SK-N-SH (cell line): ENCODE measurements around the gene ZYG11A. TPM values are rescaled to one million over a fixed set of nuclear protein-coding genes. Genes with fewer than 3 reads are reported as not detected.

Source experiments
- CTCF ChIA-PET: fragments of 300-600, 350-600 bp; formaldehyde crosslinking; extraction: SDS; loops from one replicate; lab custom pipeline; 2021; lab: Yijun Ruan, JAX
- POLR2A ChIA-PET: fragments of 350-600 bp; sonication (Branson Sonifier 250); formaldehyde crosslinking; extraction: SDS; loops from one replicate; lab custom pipeline; 2020; ENCODE audit warnings: antibody characterized with exemption, inconsistent platforms; lab: Yijun Ruan, JAX
- DNase-seq: peaks from one replicate; pipeline ENCODE4 v3.0.0; 2012
- H2AFZ ChIP-seq: fragments of 200-600 bp; sonication (generic); 2 replicates; pipeline ENCODE4 v1.8.1; 2016; ENCODE audit warnings: antibody characterized with exemption, mild to moderate bottlenecking, low read depth
- H3F3A ChIP-seq: fragments of 200-600 bp; sonication (generic); replicated peaks from 2 replicates; pipeline ENCODE3; 2016; ENCODE audit warnings: antibody characterized with exemption, mild to moderate bottlenecking; ENCODE audit not compliant: insufficient read depth
- H3K27ac ChIP-seq, 2 experiments: fragments of 200-500 bp in 1 of 2; fragments of 200-600 bp in 1 of 2; sonication (Bioruptor generic) in 1 of 2; sonication (generic), shearing (Covaris generic) in 1 of 2; 2 replicates each; pipeline versions ENCODE4 v1.5.1 to v1.6.1; 2014 to 2016; ENCODE audit warnings: low read depth in 2 of 2, inconsistent platforms in 1 of 2, low read length in 1 of 2, mild to moderate bottlenecking in 1 of 2, mixed read lengths in 1 of 2
- H3K27me3 ChIP-seq: fragments of 200-600 bp; sonication (generic), shearing (Covaris generic); 2 replicates; pipeline ENCODE4 v1.6.1; 2016; ENCODE audit warnings: mixed run types; ENCODE audit not compliant: insufficient read depth
- H3K36me3 ChIP-seq, 2 experiments: fragments of 200-500 bp in 1 of 2; fragments of 200-600 bp in 1 of 2; sonication (Bioruptor generic) in 1 of 2; sonication (generic) in 1 of 2; replicated peaks in 1 of 2; 2 replicates each; pipeline versions ENCODE3 to v1.5.1; 2014 to 2016; ENCODE audit warnings: low read length in 1 of 2, mild to moderate bottlenecking in 1 of 2; ENCODE audit not compliant: insufficient read depth in 2 of 2, control insufficient read depth in 1 of 2
- H3K4me1 ChIP-seq, 2 experiments: fragments of 200-500 bp in 1 of 2; fragments of 200-600 bp in 1 of 2; sonication (Bioruptor generic) in 1 of 2; sonication (generic), shearing (Covaris generic) in 1 of 2; 2 replicates each; pipeline versions ENCODE4 v1.5.1 to v1.6.1; 2014 to 2016; ENCODE audit warnings: low read depth in 1 of 2, low read length in 1 of 2, mixed run types in 1 of 2; ENCODE audit not compliant: insufficient read depth in 2 of 2, control insufficient read depth in 1 of 2
- H3K4me2 ChIP-seq: fragments of 200-600 bp; sonication (generic), shearing (Covaris generic); 2 replicates; pipeline ENCODE4 v1.6.1; 2017; ENCODE audit warnings: mixed run types
- H3K4me3 ChIP-seq, 2 experiments: fragments of 200-500 bp in 1 of 2; fragments of 200-600 bp in 1 of 2; sonication (Bioruptor generic) in 1 of 2; sonication (generic), shearing (Covaris generic) in 1 of 2; 2 replicates each; pipeline versions ENCODE4 v1.5.1 to v1.8.1; 2014 to 2016; ENCODE audit warnings: low read depth in 2 of 2, inconsistent platforms in 1 of 2, low read length in 1 of 2, mild to moderate bottlenecking in 1 of 2, mixed read lengths in 1 of 2, moderate library complexity in 1 of 2
- H3K79me2 ChIP-seq: fragments of 200-600 bp; sonication (generic); 2 replicates; pipeline ENCODE4 v1.8.1; 2017; ENCODE audit warnings: mild to moderate bottlenecking; ENCODE audit not compliant: insufficient read depth
- H3K9ac ChIP-seq: fragments of 200-600 bp; sonication (generic); 2 replicates; pipeline ENCODE4 v1.6.1; 2017; ENCODE audit warnings: mixed run types
- H3K9me2 ChIP-seq: fragments of 200-600 bp; sonication (generic); 2 replicates; pipeline ENCODE4 v1.6.1; 2017; ENCODE audit warnings: mixed run types
- H3K9me3 ChIP-seq: fragments of 200-600 bp; sonication (generic); 2 replicates; pipeline ENCODE4 v1.6.1; 2017; ENCODE audit warnings: mixed run types, mild to moderate bottlenecking, moderate library complexity
- H4K20me1 ChIP-seq: fragments of 200-600 bp; sonication (generic); 2 replicates; pipeline ENCODE4 v1.6.1; 2017; ENCODE audit warnings: mild to moderate bottlenecking, mixed run types; ENCODE audit not compliant: insufficient read depth
- ELF1 ChIP-seq: IDR thresholded peaks from 2 replicates; pipeline ENCODE4 v1.4.0; 2012
- FOSL2 ChIP-seq: IDR thresholded peaks from 2 replicates; pipeline ENCODE4 v1.4.0; 2012; ENCODE audit warnings: low read depth, mild to moderate bottlenecking, moderate library complexity, borderline replicate concordance
- FOXM1 ChIP-seq: IDR thresholded peaks from 2 replicates; pipeline ENCODE4 v1.4.0; 2012; ENCODE audit warnings: low read depth, mild to moderate bottlenecking
- MEF2A ChIP-seq: IDR thresholded peaks from 2 replicates; pipeline ENCODE4 v1.4.0; 2012; ENCODE audit warnings: low read depth, borderline replicate concordance
- MXI1 ChIP-seq: IDR thresholded peaks from 2 replicates; pipeline ENCODE4 v1.6.1; 2012; ENCODE audit warnings: mild to moderate bottlenecking, low read depth, low read length, improper control_type of control experiment
- NFIC ChIP-seq: IDR thresholded peaks from 2 replicates; pipeline ENCODE4 v1.4.0; 2012; ENCODE audit warnings: borderline replicate concordance
- NRF1 ChIP-seq: IDR thresholded peaks from 2 replicates; pipeline ENCODE4 v1.6.1; 2012; ENCODE audit warnings: low read depth, mild to moderate bottlenecking, low read length
- POLR2AphosphoS5 ChIP-seq: IDR thresholded peaks from 2 replicates; pipeline ENCODE4 v1.6.1; 2012; ENCODE audit warnings: low read depth, low read length
- RAD21 ChIP-seq: IDR thresholded peaks from 2 replicates; pipeline ENCODE4 v1.6.1; 2012; ENCODE audit warnings: mild to moderate bottlenecking, low read length
- RCOR1 ChIP-seq: fragments of 150-350 bp; IDR thresholded peaks from 2 replicates; pipeline ENCODE4 v1.6.1; 2017; ENCODE audit warnings: antibody characterized with exemption, low read length
- RFX5 ChIP-seq: IDR thresholded peaks from 2 replicates; pipeline ENCODE4 v1.6.1; 2012; ENCODE audit warnings: mild to moderate bottlenecking, improper control_type of control experiment, low read length
- TAF1 ChIP-seq: IDR thresholded peaks from 2 replicates; pipeline ENCODE4 v1.6.1; 2012; ENCODE audit warnings: low read depth, mild to moderate bottlenecking, low read length, moderate library complexity, borderline replicate concordance
- TEAD4 ChIP-seq: IDR thresholded peaks from 2 replicates; pipeline ENCODE4 v1.4.0; 2012; ENCODE audit warnings: mild to moderate bottlenecking, borderline replicate concordance; ENCODE audit not compliant: insufficient read depth
- WGBS: methylation state at CpG from one replicate; pipeline ENCODE4 v1.1.6; 2017; ENCODE audit warnings: low lambda C conversion rate; 5-methylcytosine and 5-hydroxymethylcytosine counted together
- polyA plus RNA-seq, 3 experiments: library from polyadenylated mRNA; depleted of rRNA; stranded (reverse); fragments of >200 nt; gene quantifications; 2 replicates each; pipeline ENCODE4 v1.2.3, GENCODE V29; 2012
- TF ChIP-seq, protein P1 (sequence below): fragments of 150-350 bp; IDR thresholded peaks from 2 replicates; pipeline ENCODE4 v1.6.1; 2017; ENCODE audit warnings: antibody characterized with exemption, low read length, low read depth, borderline replicate concordance
- TF ChIP-seq, protein P2 (sequence below): IDR thresholded peaks from 2 replicates; pipeline ENCODE4 v1.4.0; 2012; ENCODE audit warnings: low read depth, borderline replicate concordance
- TF ChIP-seq, protein P3 (sequence below): IDR thresholded peaks from 2 replicates; pipeline ENCODE4 v1.6.1; 2012; ENCODE audit warnings: mild to moderate bottlenecking, low read depth, low read length, moderate library complexity

ZYG11A gene
- polyA plus RNA-seq, 1 of the 3 experiments (the other 2 are of a cell fraction): 0.41 TPM

DNA sequence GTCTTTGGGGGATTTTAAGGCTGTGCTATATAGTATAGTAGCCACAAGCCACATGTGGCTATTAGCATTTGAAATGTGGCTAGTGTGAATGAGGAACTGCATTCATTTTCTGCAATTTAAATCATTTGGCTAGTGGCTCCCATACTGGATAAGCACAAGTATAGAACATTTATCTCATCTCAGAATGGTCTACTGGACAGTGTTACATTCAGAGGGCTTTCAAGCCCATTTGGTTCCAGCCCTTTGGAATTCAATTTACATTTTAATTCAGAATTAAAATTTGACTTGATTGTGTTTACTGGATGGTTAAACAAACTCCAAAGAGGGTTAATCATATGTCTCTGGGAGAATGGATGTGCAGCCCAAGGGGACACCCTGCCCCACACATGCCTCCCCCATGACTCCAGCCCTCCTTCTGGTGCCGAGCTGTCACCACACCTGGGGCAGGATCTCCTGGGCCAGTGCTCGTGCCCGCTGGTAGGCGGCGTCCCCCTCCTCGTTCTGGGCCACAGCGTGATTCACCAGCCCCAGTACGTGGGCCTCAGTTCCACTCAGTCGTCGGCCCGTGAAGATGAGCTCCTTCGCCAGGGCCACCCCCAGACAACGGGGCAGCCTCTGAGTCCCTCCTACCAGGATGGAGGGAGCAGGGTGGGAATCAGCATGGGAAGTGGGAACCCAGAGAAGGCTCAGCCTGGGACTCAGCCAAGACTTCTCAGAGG lies 61.8 kb downstream of the ZYG11A start:
- Histone ChIP-seq H3K9me3 (no peaks in the 10 kb centered on the region), H3F3A (no peaks in the 10 kb centered on the region)
- TF ChIP-seq FOXM1 (no peak), FOSL2 (no peak), RCOR1 (no peak), RFX5 (no peak), NRF1 (no peak), NFIC (no peak), ELF1 (no peak), TEAD4 (no peak), MEF2A (no peak), MXI1 (no peak)
- TF ChIP-seq, protein P1, sequence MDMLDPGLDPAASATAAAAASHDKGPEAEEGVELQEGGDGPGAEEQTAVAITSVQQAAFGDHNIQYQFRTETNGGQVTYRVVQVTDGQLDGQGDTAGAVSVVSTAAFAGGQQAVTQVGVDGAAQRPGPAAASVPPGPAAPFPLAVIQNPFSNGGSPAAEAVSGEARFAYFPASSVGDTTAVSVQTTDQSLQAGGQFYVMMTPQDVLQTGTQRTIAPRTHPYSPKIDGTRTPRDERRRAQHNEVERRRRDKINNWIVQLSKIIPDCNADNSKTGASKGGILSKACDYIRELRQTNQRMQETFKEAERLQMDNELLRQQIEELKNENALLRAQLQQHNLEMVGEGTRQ: no peak
- TF ChIP-seq, protein P2, sequence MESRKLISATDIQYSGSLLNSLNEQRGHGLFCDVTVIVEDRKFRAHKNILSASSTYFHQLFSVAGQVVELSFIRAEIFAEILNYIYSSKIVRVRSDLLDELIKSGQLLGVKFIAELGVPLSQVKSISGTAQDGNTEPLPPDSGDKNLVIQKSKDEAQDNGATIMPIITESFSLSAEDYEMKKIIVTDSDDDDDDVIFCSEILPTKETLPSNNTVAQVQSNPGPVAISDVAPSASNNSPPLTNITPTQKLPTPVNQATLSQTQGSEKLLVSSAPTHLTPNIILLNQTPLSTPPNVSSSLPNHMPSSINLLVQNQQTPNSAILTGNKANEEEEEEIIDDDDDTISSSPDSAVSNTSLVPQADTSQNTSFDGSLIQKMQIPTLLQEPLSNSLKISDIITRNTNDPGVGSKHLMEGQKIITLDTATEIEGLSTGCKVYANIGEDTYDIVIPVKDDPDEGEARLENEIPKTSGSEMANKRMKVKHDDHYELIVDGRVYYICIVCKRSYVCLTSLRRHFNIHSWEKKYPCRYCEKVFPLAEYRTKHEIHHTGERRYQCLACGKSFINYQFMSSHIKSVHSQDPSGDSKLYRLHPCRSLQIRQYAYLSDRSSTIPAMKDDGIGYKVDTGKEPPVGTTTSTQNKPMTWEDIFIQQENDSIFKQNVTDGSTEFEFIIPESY: no peak
- TF ChIP-seq, all 33 proteins: peak for 0
- POLR2A ChIA-PET: no interaction called here
- no peak overlapping the region for H3K4me3 ChIP-seq
- DNase-seq: no peak
- no peaks in the 10 kb centered on the region; a peak in 1 of 4 replicates for H3K4me1 ChIP-seq
- no peak overlapping the region for H3K4me2 ChIP-seq
- H3K36me3 ChIP-seq: no peaks in the 10 kb centered on the region
- H3K27ac ChIP-seq: no peak overlapping the region
- 90% methylated on average over 7 of the region's 13 CpGs for WGBS
- H4K20me1 ChIP-seq: no peaks in the 10 kb centered on the region
- H3K79me2 ChIP-seq: no peaks in the 10 kb centered on the region
- no peak overlapping the region for H3K9ac ChIP-seq
- H3K27me3 ChIP-seq: no peaks in the 10 kb centered on the region
- CTCF ChIA-PET: interaction anchor here (0.6 to 3.1 kb wide), 25 partner anchors 11 to 1818 kb away, joined by 3 to 65 read pairs (median 4); partner anchors contain the start of genes CPT2 and ZYG11A
- H3K9me2 ChIP-seq: no peaks in the 10 kb centered on the region
- no peak overlapping the region for H2AFZ ChIP-seq

DNA sequence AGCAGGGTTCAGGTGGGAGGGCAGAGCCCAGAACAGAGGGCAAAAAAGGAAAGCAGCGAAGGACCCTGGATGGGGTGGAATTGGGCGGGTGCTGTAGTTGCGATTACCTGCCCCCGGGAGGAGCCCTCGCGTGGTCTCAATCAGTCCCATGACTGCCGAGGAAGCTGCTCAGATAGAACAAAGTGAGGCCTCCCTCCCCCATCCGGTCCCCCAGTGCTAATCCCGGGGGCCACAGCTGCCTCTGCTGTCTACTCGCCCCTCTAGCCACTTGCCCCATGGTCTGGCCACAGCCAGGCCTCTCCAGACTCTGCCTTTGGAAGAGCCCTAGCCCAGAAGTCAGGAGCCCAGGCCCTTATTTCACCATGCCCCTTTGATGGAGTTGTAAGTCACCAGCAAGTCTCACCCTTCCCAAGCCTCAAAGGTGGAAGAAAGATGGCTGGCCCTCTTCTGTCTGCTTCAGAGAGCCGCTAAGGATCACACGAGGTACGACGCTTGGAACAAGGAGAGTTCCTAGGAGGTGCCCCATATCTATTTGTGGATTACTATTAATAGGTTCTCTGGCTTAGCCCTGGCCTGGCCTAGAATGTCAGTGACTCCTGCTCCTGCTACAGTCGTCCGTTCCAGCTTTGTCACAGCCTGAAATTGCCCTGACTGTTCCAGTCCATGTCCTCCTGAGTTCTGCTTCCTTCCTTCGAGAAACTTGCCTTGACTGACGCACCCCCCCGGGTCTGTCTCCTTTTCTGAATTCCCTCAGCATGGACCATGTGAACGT lies 62.6 kb downstream of the ZYG11A start:
- DNase-seq: peak; percentile 88
- CTCF ChIA-PET: interaction anchor here (0.6 to 3.1 kb wide), 28 partner anchors 10 to 291 kb away, joined by 3 to 65 read pairs (median 4); partner anchors contain the start of genes CPT2 and ZYG11A
- TF ChIP-seq RAD21: peak; percentile 78
- TF ChIP-seq, protein P1: no peak
- TF ChIP-seq, protein P3, sequence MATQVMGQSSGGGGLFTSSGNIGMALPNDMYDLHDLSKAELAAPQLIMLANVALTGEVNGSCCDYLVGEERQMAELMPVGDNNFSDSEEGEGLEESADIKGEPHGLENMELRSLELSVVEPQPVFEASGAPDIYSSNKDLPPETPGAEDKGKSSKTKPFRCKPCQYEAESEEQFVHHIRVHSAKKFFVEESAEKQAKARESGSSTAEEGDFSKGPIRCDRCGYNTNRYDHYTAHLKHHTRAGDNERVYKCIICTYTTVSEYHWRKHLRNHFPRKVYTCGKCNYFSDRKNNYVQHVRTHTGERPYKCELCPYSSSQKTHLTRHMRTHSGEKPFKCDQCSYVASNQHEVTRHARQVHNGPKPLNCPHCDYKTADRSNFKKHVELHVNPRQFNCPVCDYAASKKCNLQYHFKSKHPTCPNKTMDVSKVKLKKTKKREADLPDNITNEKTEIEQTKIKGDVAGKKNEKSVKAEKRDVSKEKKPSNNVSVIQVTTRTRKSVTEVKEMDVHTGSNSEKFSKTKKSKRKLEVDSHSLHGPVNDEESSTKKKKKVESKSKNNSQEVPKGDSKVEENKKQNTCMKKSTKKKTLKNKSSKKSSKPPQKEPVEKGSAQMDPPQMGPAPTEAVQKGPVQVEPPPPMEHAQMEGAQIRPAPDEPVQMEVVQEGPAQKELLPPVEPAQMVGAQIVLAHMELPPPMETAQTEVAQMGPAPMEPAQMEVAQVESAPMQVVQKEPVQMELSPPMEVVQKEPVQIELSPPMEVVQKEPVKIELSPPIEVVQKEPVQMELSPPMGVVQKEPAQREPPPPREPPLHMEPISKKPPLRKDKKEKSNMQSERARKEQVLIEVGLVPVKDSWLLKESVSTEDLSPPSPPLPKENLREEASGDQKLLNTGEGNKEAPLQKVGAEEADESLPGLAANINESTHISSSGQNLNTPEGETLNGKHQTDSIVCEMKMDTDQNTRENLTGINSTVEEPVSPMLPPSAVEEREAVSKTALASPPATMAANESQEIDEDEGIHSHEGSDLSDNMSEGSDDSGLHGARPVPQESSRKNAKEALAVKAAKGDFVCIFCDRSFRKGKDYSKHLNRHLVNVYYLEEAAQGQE: no peak
- TF ChIP-seq TAF1: no peak
- TF ChIP-seq POLR2AphosphoS5: no peak

More for the DNA sequence above, 62.6 kb downstream of the ZYG11A start:
- H4K20me1 ChIP-seq: no peaks in the 10 kb centered on the region
- no peaks in the 10 kb centered on the region for H3K36me3 ChIP-seq
- no peaks in the 10 kb centered on the region for H3K9me3 ChIP-seq
- no peaks in the 10 kb centered on the region for H3F3A ChIP-seq
- H3K27ac ChIP-seq: no peak overlapping the region
- no peak overlapping the region for H3K4me2 ChIP-seq
- H3K9ac ChIP-seq: no peak overlapping the region
- H3K4me3 ChIP-seq: no peak overlapping the region
- H3K27me3 ChIP-seq: no peaks in the 10 kb centered on the region
- 84% methylated on average over 17 of the region's 20 CpGs for WGBS
- H3K9me2 ChIP-seq: no peaks in the 10 kb centered on the region
- no peaks in the 10 kb centered on the region; a peak in 1 of 4 replicates for H3K4me1 ChIP-seq
- POLR2A ChIA-PET: no interaction called here
- no peak overlapping the region for H2AFZ ChIP-seq
- H3K79me2 ChIP-seq: no peaks in the 10 kb centered on the region
